Mononuclear cell (primary cell): Measurements from ENCODE around the gene AGMO. TPM values are rescaled to one million over a fixed set of nuclear protein-coding genes. Genes with fewer than 3 reads are reported as not detected.

Source experiments
- H3K27me3 ChIP-seq: 2 replicates; pipeline ENCODE4 v1.6.0; 2011; ENCODE audit warnings: low read length, control low read depth; ENCODE audit not compliant: insufficient read depth
- H3K4me1 ChIP-seq: 2 replicates; pipeline ENCODE4 v1.5.1; 2011; ENCODE audit warnings: mild to moderate bottlenecking, low read length, control low read depth; ENCODE audit not compliant: insufficient read depth
- H3K4me3 ChIP-seq: 2 replicates; pipeline ENCODE4 v1.5.1; 2011; ENCODE audit warnings: mild to moderate bottlenecking, low read length, moderate library complexity
- H3K9me3 ChIP-seq: 2 replicates; pipeline ENCODE4 v1.5.1; 2011; ENCODE audit warnings: low read depth, mild to moderate bottlenecking, control low read depth, low read length
- total RNA-seq: library from RNA; depleted of rRNA; stranded (reverse); fragments of >200 nt; gene quantifications from one replicate; pipeline ENCODE4 v1.2.3, GENCODE V29; 2012

Gene AGMO
- total RNA-seq, 1 donor: not detected

- H3K4me1 ChIP-seq: no peaks in the 10 kb centered on the region
- H3K27me3 ChIP-seq: no peaks in the 10 kb centered on the region
- no peak overlapping the region for H3K4me3 ChIP-seq
- no peaks in the 10 kb centered on the region for H3K9me3 ChIP-seq
Observed at GRCh38 chr7:15495170-15495569, 66.6 kb downstream of the AGMO start.

DNA sequence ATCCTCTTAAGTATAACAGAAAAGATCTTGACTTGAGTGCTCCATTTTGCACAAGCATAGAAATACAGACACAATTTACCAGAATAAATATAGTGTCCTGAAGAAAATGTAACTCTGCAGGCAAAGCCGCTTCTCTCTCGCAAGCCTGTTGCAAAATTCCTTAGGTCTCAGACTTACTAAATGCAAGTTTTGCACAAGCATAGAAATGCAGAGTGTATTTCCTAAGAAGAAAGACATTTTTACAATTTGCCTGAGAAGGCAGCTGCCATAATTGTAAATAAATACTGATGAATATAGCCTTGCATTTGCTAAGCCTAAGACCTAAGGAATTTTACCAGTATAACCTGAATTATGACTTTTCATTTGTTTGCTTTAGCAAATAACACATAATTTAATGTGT, 67.1 kb downstream of the AGMO start:
- Histone ChIP-seq H3K9me3 (no peaks in the 10 kb centered on the region), H3K4me3 (no peak overlapping the region), H3K4me1 (no peaks in the 10 kb centered on the region), H3K27me3 (no peaks in the 10 kb centered on the region)

- Histone ChIP-seq H3K9me3 (no peaks in the 10 kb centered on the region), H3K27me3 (no peaks in the 10 kb centered on the region), H3K4me1 (no peaks in the 10 kb centered on the region), H3K4me3 (no peak overlapping the region)
Observed at GRCh38 chr7:15491361-15491760, 70.5 kb downstream of the AGMO start.

DNA sequence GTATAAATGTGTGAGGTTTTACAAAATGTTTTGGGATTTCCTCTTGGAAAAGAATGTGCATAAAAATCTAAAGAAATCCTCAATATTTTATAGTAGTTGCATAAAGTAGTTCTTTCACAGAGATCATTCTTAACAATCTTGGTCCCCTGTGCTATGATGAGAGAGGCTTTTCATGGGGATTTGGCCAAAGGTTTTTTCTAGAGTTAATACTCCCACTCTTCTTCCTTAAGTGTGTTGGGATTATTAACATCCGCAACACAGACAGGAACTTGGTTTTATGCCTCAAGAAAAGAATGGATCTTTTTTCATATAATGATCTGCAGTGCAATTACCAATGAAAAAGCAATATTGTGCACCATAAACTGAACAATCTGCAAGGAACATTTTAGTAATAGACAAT, 71.5 kb downstream of the AGMO start:
- no peak overlapping the region for H3K4me3 ChIP-seq
- H3K27me3 ChIP-seq: no peaks in the 10 kb centered on the region
- no peaks in the 10 kb centered on the region for H3K9me3 ChIP-seq
- no peaks in the 10 kb centered on the region for H3K4me1 ChIP-seq

DNA sequence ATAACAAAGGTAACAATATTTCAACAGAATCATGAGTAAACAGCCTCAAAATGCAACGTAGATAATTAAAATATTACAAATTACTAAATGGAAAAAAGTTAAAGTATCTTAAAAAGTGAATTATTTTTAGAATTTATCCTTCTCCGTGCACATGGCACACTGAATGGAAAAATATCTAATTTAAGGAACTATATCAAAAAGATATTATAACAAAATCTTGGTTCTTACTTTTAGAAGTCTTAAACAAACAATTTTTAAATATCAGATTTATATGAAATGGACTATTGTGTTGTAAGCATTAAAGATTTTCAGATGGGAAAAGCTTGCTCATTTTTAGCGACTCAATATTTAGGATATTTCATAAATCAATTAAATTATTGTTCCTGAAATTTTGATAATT, 72.0 kb downstream of the AGMO start:
- Histone ChIP-seq H3K27me3 (no peaks in the 10 kb centered on the region), H3K9me3 (no peaks in the 10 kb centered on the region), H3K4me3 (no peak overlapping the region), H3K4me1 (no peaks in the 10 kb centered on the region)

DNA sequence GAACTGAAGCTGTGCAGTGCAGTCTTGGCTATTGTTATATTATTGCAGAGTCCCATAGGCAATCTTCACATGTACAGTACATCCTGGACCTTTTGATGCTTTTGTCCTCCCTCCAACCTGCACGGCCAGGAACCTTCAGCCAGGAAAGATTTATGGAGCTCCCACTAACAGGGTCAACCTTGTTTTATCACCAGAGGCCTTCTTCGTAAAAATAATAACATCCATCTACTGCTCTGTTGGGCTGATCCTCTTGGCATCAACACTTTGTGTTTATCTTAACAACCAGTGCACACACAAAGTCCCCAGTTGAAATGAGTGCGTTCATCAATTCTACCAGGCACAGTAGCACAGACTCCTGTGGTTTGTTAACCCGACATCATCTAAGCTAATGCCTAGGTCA, 72.4 kb downstream of the AGMO start:
- Histone ChIP-seq H3K4me3 (no peak overlapping the region), H3K27me3 (no peaks in the 10 kb centered on the region), H3K4me1 (no peaks in the 10 kb centered on the region), H3K9me3 (no peaks in the 10 kb centered on the region)

- no peak overlapping the region for H3K4me3 ChIP-seq
- H3K27me3 ChIP-seq: no peaks in the 10 kb centered on the region
- H3K9me3 ChIP-seq: no peaks in the 10 kb centered on the region
- H3K4me1 ChIP-seq: no peaks in the 10 kb centered on the region
Observed at GRCh38 chr7:15488401-15488800, 73.4 kb downstream of the AGMO start.

DNA sequence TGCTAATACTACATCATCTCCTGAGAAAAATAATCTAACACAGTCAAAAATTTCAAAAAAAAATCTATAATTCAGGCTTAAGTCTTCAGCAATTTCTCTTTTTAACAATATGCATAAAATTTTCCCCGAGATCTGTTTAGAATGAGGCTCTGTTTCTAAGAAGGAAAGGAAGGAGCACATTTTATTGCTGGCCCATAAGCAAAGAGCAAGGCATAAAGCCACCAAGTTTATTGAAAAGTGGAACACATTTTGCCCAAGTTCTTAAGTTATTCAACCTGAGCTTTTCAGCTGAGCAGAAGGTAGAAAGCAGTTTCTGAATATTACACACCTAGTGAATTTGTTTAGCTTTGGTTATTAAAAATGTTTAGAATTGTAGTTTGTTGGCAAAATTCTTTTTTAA, 73.9 kb downstream of the AGMO start:
- Histone ChIP-seq H3K9me3 (no peaks in the 10 kb centered on the region), H3K4me1 (no peaks in the 10 kb centered on the region), H3K27me3 (no peaks in the 10 kb centered on the region), H3K4me3 (no peak overlapping the region)

DNA sequence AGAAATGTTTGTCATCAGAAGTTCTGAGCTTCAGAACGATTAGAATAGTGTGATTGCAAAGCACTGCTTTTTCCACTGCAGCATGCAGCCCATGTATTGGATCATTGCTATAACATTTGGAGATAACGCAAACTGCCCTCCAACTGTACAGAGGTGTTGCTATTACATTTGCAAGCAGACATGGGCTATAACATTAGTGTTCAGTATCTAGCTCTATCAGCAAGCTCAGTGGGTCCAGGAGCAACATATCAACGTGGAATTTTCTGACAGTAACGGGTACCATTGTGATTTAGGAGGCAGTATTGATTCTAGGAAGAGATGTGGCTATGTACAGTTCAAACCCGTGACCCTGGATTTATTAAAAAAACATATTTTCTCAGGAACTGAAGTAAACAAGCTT, 75.8 kb downstream of the AGMO start:
- Histone ChIP-seq H3K27me3 (no peaks in the 10 kb centered on the region), H3K9me3 (no peaks in the 10 kb centered on the region), H3K4me1 (no peaks in the 10 kb centered on the region), H3K4me3 (no peak overlapping the region)

GRCh38 chr7:15485431-15485830, 76.4 kb downstream of the AGMO start:
- no peaks in the 10 kb centered on the region for H3K27me3 ChIP-seq
- no peak overlapping the region for H3K4me3 ChIP-seq
- no peaks in the 10 kb centered on the region for H3K9me3 ChIP-seq
- no peaks in the 10 kb centered on the region for H3K4me1 ChIP-seq

DNA sequence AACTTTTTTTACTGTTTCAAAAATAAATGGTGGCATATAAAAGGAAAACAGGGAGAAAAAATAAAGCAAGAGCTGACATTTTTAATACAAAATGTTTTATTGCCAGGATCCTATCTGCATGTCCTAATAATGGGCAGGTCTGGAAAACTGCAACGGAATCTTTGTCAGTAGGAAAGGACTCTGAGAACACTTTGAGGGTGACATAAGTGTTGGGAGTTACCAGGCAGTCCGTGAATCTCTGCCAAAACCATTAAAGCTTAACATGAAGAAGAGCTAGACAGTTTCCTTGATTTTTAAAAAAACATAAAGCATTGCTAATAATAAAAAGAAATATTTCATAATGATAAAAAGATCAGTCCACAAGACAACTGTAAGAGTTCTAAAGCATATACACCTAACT, 80.7 kb downstream of the AGMO start:
- no peaks in the 10 kb centered on the region for H3K4me1 ChIP-seq
- no peaks in the 10 kb centered on the region for H3K9me3 ChIP-seq

DNA sequence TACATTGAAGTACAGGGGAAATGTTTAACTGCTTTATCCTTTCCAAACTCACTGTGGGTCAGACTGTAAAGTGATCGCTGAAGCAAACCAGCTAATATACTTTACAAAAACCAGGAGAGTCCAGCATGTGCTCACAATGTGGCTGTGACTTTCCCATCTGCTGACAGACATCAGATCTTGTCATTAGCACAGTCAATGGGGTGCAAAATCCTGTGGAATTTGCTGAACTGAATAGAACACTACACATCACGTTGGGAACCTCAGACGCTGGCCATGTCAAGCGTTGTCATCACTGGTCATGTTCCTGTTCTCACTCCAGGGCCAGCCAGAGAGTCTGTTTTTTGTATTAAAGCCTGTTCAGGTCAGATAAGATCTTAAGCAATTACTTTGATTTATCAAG, 83.4 kb downstream of the AGMO start:
- H3K4me1 ChIP-seq: no peaks in the 10 kb centered on the region
- H3K4me3 ChIP-seq: no peak overlapping the region
- H3K9me3 ChIP-seq: no peaks in the 10 kb centered on the region
- H3K27me3 ChIP-seq: no peaks in the 10 kb centered on the region

More for the DNA sequence above, 80.7 kb downstream of the AGMO start:
- Histone ChIP-seq H3K4me3 (no peak overlapping the region), H3K27me3 (no peaks in the 10 kb centered on the region)

DNA sequence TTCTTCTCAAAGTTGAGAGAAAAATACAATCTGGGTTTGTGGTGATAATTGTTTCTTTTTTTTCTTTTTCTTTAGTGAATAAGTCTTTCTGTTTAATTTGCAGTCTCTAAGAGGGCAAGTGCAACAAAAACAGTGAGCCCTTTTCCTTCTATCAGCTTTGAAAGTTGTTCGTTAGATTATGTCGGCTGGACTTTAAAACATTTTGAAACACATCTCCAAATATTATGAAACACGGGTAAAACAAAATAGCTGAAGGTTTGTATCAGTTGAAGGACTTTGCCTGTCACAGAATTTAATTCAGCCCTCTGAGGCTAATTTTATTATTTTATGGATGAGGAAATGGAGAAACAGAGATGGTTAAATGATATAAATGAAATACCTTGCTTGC, 85.3 kb downstream of the AGMO start:
- Histone ChIP-seq H3K4me1 (no peaks in the 10 kb centered on the region), H3K27me3 (no peaks in the 10 kb centered on the region), H3K9me3 (no peaks in the 10 kb centered on the region), H3K4me3 (no peak overlapping the region)

- Histone ChIP-seq H3K4me3 (no peak overlapping the region), H3K9me3 (no peaks in the 10 kb centered on the region), H3K27me3 (no peaks in the 10 kb centered on the region), H3K4me1 (no peaks in the 10 kb centered on the region)
Observed at GRCh38 chr7:15475808-15476530, 85.8 kb downstream of the AGMO start.

- no peaks in the 10 kb centered on the region for H3K4me1 ChIP-seq
- H3K27me3 ChIP-seq: no peaks in the 10 kb centered on the region
- H3K4me3 ChIP-seq: no peak overlapping the region
- H3K9me3 ChIP-seq: peaks cover 9% of the 10 kb centered on the region
Observed at GRCh38 chr7:15471669-15471950, 90.2 kb downstream of the AGMO start.

GRCh38 chr7:15470825-15471668, 90.8 kb downstream of the AGMO start:
- Histone ChIP-seq H3K4me3 (no peak overlapping the region), H3K27me3 (no peaks in the 10 kb centered on the region), H3K9me3 (peaks cover 9% of the 10 kb centered on the region), H3K4me1 (no peaks in the 10 kb centered on the region)
